Ureter (tissue), 1 donor: ENCODE results near the gene SFT2D1. TPM values are rescaled to one million over a fixed set of nuclear protein-coding genes. Genes with fewer than 3 reads are reported as not detected.
"Not testable (repeated sequence)": the region's sequence is repeated elsewhere in the genome, so short reads cannot be mapped to it uniquely, and the experiment has no call there.

ENCODE experiments used
- DNase-seq: peaks from one replicate; pipeline ENCODE4 v3.0.0-alpha.2; 2020; ENCODE audit warnings: low spot score
- total RNA-seq: library from RNA; stranded (reverse); gene quantifications from one replicate; pipeline ENCODE4 v1.2.4, GENCODE V29; 2023
- donor health status: DM: yes; HTN: yes; CAD: no.

Gene SFT2D1
- total RNA-seq, 1 donor from 2014 or later: 49.7 TPM

DNA sequence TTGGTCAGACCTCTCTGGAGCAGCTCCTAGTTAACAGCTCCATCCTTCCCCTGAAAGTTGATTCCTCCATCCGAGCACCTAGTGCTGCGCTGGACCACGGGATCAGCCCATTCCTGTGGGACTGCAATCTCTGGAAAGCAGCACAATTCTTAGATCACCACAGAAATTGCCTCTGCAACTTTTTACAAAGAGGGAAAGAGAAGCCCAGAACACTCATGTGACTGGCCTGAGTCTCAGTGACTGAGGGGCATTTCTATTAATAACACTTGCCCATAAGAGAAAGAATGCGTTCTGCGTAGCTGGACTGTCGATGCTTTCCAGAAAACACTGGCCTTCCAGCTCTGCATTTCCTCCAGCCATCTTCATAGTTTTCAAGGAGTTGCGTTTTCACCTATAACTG, 22.1 kb upstream of the SFT2D1 start:
- DNase-seq: no peak

DNA sequence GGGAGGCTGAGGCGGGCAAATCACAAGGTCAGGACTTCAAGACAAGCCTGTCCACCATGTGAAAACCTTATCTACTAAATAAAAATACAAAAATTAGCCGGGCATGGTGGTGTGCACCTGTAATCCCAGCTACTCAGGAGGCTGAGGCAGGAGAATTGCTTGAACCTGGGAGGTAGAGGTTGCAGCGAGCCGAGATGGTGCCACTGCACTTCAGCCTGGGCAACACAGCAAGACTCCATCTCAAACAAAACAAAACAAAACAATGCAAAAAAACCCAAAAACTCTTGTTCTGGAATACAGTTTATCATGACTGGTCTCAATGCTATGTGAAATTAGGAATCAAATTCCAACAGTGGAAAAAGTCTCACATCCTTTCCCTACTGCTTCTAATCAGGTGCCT, 20.1 kb upstream of the SFT2D1 start:
- DNase-seq: not testable (repeated sequence)

DNA sequence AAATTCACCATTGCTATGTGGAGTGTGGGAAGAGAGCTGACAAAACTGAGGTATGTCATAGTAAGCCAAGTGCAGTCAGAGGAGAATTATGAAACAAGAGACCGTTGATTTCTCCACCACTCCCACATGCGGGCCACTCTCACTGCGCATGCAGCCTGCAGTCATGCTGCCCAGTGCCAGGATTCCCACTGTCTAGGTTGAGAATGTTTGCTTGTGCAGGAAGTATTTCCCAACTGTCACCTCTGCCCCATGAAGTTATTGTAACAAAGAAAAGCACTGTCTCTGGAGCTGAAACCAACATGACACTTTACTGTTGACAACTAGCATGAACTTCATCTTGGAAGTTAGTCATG, 18.7 kb upstream of the SFT2D1 start:
- DNase-seq: no peak

DNA sequence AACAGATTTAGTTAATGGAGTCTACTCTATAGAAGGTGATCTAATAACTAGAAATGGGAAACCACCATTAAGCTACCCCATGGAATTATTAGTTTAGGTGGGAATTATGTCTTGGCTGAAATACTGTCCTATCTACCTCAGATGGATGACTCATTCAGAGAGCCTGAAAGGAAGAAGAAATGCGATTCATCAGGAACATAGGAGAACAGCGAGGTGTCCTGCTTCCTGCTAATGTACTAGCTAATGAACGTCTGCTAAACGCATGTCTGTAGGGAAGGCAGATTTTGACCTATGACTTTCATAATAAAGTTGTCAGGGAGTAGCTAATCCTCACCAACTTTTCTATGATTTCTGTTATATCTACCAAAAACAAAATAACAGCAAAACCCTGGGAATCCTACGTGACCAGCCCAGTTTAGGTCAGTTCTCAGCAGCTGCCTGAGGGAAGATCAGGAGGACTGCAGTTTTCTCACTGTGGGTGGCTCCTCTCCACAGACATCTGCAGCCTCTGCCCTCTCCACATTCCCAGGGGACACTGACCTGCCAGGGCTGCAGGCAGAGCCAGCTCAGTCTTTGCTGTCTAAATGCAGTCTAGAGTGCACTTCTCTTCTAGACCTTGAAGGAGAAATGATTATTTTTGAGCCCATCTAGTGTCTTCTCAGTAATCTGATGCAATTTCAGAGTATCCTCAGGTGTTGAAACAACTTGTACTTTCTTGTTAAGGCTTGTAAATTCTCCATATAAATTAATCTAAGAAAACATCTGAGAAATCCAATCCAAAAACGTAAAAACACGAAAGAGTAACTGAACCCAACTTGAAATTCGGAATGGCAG, 18.1 kb upstream of the SFT2D1 start:
- DNase-seq: no peak

- no peak for DNase-seq
These were observed 13.2 kb upstream of the SFT2D1 start for GRCh38 chr6:166355552-166355951.

DNA sequence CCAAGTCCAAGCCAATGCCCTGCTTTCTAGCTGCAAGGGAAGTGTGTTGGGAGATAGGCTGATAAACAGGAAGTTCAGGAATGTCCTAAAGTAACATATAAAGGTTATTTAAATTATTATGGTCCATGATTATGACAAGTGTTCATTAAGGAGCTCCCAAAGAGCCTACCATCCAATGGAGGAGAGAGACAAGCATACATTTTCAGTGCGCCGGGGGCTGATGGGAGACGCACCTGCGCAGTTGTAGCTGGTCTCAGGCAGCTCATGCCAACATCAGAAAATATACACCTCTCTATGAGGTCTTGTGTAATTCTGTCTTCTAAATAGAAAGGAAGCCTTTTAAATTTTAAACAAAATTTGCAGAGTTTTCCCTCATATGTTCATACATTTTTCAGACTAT, 12.6 kb upstream of the SFT2D1 start:
- no peak for DNase-seq

DNA sequence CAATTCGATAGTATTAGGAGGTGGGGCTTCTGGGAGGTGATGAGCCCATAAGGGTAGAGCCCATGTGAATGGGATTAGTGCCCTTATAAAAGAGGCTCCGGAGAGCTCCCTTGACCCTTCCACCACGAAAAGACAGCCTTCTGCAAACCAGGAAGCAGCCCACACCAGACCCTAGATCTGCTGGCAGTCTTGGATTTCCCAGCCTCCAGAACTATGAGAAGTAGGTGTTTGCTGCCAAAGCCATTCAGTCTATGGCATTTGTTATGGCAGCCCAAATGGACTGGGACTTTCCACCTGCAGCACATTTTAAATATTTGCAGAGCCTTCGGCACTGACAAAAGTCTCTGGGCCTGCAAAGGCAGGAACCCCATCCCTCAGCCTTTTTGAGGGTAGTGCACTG, 11.8 kb upstream of the SFT2D1 start:
- DNase-seq: no peak

GRCh38 chr6:166353507-166353906, 11.2 kb upstream of the SFT2D1 start:
- DNase-seq: no peak

GRCh38 chr6:166352923-166353322, 10.6 kb upstream of the SFT2D1 start:
- DNase-seq: no peak

DNA sequence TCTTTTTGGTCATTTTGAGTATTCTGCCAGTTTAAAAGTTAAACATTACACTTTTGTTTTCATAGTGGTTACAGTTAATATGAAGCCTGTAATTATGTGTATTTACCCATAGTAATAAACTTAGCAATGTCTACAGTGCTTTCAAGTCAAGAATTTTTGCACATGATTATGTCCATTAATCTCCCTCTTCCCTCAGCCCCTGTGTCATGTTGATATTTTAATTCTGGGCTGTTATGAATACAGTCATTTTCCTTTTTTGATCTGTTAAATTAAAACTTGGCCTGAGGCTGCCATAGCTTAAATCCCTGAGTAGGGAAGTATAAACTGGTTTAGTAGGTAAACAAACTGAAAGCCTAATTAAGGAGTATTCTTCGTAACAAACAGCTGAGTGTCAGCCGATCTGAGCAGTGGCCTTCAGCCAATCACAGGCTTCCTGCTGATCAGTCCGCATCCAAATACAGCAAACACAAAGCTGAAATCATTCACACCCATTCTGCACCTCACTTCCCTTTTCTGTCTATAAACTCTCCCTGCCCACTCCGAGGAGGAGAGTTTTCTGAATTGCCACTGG, 9.5 kb upstream of the SFT2D1 start:
- no peak for DNase-seq

- no peak for DNase-seq
These were observed 6.1 kb upstream of the SFT2D1 start for GRCh38 chr6:166348305-166348949.

- no peak for DNase-seq
These were observed 4.6 kb upstream of the SFT2D1 start for GRCh38 chr6:166346965-166347364.

- no peak for DNase-seq
These were observed 4.1 kb upstream of the SFT2D1 start for GRCh38 chr6:166346449-166346848.

DNA sequence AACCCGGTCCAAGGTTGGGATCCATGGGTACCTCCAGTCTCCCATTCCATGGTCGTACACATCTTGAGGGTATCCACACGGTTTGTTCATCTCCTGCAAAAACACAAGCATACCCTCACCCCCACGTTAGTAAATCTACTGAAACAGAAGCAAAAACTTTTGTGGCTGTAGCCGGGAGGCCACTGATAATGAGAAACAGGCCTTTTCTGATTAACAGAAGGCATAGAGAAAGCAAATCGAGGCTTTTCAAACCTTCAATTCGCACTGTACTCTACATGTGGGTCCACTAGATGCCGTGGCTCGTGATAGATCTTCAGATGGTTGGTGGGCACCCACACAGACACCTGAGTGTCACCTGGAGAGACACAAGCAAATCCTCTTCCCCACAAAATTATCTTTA, 3.3 kb upstream of the SFT2D1 start:
- DNase-seq: not testable (repeated sequence)

DNA sequence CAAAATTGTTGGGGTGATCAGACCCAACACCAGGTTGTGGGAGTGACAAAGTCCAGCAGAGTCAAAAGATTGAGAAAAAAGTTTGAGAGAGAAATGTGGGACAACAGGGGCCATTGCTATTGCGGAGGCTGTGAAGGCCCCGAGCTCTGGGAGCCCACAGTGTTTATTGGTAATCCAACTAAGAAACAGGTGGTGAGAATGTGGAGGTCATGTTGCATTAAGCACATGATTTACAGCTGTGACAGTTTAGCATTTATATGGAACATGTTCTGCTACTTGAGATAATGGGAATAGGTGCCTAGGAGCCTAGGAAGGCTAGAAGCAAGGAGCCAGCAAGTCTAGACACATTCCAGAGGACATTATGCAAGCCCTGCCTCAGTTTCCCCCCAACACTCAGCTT, 2.6 kb upstream of the SFT2D1 start:
- DNase-seq: not testable (repeated sequence)

DNA sequence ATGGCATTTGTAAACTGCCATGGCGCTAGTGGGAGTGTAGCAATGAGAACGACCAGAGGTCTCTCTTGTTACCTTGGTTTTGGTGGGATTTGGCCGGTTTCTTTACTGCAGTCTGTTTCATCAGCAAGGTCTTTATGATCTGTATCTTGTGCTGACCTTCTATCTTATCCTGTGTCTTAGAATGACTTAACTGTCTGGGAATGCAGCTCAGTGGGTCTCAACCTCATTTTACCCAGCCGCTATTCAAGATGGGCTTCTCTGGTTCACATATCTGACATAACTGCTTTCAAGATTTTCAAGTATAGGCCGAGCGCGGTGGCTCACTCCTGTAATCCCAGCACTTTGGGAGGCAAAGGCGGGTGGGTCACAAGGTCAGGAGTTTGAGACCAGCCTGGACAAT, 1.9 kb upstream of the SFT2D1 start:
- no peak for DNase-seq

- DNase-seq: no peak
These were observed 774 bp upstream of the SFT2D1 start for GRCh38 chr6:166343150-166343487.

DNA sequence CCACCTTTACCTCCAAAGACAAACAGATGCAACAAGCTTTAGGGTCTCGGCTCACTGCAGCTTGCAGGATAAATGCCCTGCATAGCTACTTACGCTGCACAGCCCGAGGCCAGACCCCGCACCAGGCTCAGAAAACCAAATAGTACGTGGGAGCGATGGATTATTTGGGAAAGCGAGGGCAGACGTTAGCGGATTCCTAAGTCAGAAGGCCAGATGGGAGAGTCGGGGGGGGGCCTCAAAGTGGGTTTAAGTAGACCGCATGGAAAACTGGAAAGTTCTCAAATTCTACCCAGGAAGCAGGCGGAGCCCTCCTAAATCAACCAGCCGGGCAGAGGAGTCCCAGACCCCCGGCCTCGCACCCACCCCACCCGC, 382 bp downstream of the SFT2D1 start:
- no peak for DNase-seq

DNA sequence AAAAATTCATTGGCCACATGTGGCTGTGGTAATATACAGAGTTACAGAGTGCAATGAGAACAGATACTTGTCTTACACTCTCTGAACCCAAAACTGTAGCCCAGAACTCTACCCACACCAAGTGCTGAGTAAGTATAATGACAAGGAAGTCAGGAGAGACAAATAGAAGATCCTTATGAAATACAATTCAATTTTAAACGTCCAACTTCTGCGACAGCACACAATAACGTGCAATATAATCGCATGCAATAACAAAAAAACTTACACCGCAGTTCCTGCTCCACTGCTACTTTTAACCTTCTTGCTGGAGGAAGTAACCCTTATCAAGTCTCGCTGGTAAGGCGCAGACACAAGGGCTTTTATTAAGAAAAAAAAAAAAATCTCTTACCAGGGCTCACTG, 881 bp downstream of the SFT2D1 start:
- DNase-seq: no peak

GRCh38 chr6:166338854-166339253, 3.5 kb downstream of the SFT2D1 start:
- DNase-seq: no peak

GRCh38 chr6:166336847-166337246, 5.5 kb downstream of the SFT2D1 start:
- no peak for DNase-seq

- DNase-seq: no peak
These were observed 6.7 kb downstream of the SFT2D1 start for GRCh38 chr6:166335378-166336302.
